A549 treated with CpdA at 1 μM for 4 hours (cell line): ENCODE measurements around the gene ZNF25. TPM values are rescaled to one million over a fixed set of nuclear protein-coding genes. Genes with fewer than 3 reads are reported as not detected.

Source experiments
- total RNA-seq: library from RNA; stranded (reverse); fragments of 200-300 nt; extraction: Qiagen RNA extraction; gene quantifications from 5 replicates; pipeline ENCODE4 v1.2.3, GENCODE V29; 2022; ENCODE audit warnings: low read depth

Gene ZNF25
- total RNA-seq, result 1.2 to 2.3 TPM (median 1.7 TPM) in 5 replicates

GRCh38 chr10:37976091-37976879, at the start of gene ZNF25:
Gene ZNF25 (minus strand): TSS chr10:37976647. CDS start chr10:37971722, 4,925 bp downstream.

GRCh38 chr10:38010119-38010903, 33.9 kb upstream of the ZNF25 start, which contains the start of gene ZNF33A:
Gene ZNF33A (plus strand): TSS chr10:38010675. CDS start chr10:38012342, 1,667 bp downstream.

Other genes starting within 250 kb of the ZNF25 start
- 3.9 to 4.7 TPM (median 4.3 TPM) in 5 replicates for gene ZNF248, start 119.0 kb downstream of the ZNF25 start, total RNA-seq
- gene ZNF33A, start 34.0 kb upstream of the ZNF25 start, total RNA-seq, result 7.1 to 9.6 TPM (median 9.1 TPM) in 5 replicates
- 5.1 to 7.5 TPM (median 6.6 TPM) in 5 replicates for gene ZNF37A, start 117.7 kb upstream of the ZNF25 start, total RNA-seq